Stimulated activated CD4-positive, alpha-beta T cell treated with anti-CD3 and anti-CD28 coated beads, TNF-alpha, amount 100 ng/mL, for 4 hours (primary cell): ENCODE data around the gene A2ML1.
"Not testable (repeated sequence)": the region's sequence is repeated elsewhere in the genome, so short reads cannot be mapped to it uniquely, and the experiment has no call there.

Source experiments
- DNase-seq, 3 experiments: peaks; one replicate each; pipeline ENCODE4 v3.0.0-alpha.2; 2020; ENCODE audit warnings: low read depth in 3 of 3

Gene A2ML1

DNA sequence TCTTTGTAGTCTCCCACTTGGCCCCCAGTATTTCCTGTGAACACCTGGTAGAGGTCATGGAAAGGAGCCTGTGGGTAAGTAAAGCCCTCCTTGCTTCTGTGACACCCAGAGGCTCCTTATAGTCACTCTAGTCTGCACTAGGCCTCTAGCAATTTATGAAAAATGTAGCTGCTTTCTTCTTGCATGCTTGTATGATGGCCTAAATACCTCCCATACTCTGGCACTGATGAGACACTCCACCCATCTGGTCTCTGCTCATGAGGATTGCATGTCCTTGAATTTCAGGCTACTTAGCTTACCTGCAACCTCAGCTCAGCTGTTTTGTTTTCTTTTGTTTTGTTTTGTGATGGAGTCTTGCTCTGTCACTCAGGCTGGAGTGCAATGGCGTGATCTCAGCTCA, 4.6 kb upstream of the A2ML1 start:
- DNase-seq, result no peak

DNA sequence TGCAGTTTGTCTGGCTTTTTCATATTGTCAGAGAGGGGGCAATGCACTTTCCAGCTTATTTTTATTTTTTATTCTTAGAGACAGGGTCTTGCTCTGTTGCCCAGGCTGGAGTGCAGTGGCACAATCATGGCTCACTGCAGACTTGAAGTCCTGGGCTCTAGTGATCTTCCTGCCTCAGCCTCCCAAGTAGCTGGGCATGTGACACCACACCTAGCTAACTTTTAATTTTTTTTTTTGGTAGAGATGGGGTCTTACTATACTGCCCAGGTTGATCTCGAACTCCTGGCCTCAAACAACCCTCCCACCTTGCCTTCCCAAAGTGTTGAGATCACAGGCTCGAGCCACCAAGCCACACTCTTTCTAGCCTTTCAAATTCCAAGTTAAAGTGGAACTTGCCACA, 3.9 kb upstream of the A2ML1 start:
- no peak for DNase-seq

DNA sequence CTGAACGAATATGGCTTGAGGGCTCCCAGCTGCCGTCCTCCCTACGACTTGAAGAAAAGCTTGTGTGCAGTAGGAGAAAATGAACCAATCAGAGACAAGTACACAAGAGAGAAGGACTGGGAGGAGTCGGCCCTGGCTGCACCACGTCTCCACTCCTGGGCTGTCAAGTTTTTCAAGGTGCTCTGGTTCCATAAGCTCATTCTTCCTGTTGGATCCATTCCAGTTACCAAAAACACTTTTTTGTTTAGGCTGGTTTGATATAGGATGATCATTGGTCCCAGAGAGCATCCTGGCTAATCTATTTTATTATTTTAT, 2.8 kb upstream of the A2ML1 start:
- DNase-seq, result no peak

DNA sequence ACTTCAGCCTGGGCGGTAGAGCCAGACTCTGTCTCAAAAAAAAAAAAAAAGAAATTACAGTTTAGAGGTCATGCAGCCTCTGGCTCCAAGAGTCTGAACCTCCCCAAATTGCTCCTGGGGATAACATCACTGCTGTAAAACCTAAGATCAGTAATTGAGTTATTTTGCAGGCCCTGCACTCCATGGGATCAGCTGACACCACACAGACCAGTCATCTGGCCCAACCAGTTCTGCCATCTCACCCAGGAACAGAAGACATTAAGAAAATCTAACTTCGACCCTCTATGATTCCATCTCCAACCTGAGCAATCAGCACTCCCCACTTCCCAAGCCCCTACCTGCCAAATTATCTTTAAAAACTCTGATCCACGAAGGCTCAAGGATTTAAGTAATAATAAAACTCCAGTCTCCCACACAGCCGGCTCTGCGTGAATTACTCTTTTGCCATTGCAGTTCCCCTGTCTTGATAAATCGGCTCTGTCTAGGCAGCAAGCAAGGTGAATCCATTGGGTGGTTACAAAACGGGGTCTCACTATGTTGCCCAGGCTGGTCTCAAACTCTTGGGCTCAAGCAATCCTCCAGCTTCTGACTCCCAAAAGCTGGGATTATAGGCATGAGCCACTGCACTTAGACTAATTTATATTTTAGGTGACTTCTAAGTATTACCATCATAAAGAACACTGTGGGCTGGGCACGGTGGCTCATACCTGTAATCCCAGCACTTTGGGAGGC, 1.6 kb upstream of the A2ML1 start:
- not testable (repeated sequence) for DNase-seq

DNA sequence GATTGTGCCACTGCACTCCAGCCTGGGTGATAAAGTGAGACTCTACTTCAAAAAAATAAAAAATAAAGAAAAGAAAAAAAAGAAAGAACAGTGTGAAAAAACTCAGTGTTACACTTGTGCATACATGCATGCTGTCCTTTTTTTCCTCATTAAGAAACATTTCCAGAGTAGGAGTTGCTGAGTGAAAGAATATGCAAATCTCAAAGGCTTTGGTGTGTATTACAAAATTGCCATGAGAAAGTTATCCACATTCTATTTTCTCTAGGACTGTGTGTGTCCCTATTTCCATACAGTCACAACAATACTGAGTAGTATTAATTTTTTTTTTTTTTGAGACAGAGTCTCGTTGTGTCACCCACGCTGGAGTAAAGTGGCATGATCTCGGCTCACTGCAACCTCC, 830 bp upstream of the A2ML1 start:
- DNase-seq, result no peak

DNA sequence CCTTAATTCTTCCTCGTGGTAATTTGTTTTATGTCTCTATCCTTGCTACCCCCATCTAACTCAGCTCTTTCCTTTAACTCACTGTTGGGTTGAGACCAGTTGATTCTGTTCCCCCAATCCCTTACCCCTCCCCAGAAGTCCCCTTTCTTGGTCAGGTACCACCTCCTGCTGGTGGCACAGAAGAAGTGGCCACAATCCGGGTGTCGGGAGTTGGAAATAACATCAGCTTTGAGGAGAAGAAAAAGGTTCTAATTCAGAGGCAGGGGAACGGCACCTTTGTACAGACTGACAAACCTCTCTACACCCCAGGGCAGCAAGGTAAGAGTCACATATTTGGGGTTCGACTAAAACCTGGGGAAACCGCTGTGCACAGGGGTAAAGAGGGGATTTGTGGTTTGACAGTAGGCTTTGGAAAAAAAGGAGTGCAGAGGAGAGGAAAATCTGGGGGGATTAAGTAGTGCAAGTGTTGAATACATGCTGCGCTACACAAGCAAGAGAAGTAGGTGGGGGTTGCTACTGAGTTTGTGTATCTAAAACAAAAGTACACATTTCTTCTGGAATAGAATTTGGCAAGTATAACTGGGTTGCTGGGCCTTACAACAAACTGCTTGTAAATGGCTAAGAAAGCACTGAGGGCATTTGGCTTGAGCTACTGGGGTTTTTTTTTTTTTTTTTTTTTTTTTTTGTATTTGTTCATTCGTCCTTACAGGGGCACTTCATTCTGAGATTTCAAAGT, 1.3 kb downstream of the A2ML1 start:
- no peak for DNase-seq

DNA sequence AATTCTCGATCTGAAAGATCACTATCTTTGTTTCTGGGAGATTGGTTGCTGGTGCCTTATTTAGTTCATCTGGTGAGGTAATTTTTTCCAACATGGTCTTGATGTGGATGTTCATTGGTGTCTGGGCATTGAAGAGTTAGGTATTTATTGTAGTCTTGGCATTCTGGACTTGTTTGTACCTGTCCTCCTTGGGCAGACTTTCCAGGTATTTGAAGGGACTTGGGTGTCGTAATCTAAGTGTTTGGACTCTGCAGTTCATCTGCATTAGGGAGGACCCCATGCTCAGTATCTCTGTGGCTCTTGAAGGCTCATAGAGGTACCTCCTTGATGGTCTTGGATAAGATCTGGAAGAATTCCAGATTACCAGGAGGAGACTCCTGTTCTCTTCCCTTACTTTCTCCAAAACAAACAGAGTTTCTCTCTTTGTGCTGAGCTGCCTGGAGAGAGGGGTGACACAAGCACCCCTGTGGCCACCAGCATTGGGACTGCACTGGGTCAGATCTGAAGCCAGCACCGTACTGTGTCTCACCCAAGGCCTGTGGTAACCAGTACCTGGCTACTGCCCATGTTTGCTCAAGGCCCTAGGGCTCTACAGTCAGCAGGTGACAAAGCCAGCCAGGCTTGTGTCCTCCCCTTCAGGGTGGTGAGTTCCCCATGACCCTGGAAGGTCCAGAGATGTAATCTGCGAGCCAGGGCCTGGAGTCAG, 5.3 kb downstream of the A2ML1 start:
- no peak for DNase-seq

DNA sequence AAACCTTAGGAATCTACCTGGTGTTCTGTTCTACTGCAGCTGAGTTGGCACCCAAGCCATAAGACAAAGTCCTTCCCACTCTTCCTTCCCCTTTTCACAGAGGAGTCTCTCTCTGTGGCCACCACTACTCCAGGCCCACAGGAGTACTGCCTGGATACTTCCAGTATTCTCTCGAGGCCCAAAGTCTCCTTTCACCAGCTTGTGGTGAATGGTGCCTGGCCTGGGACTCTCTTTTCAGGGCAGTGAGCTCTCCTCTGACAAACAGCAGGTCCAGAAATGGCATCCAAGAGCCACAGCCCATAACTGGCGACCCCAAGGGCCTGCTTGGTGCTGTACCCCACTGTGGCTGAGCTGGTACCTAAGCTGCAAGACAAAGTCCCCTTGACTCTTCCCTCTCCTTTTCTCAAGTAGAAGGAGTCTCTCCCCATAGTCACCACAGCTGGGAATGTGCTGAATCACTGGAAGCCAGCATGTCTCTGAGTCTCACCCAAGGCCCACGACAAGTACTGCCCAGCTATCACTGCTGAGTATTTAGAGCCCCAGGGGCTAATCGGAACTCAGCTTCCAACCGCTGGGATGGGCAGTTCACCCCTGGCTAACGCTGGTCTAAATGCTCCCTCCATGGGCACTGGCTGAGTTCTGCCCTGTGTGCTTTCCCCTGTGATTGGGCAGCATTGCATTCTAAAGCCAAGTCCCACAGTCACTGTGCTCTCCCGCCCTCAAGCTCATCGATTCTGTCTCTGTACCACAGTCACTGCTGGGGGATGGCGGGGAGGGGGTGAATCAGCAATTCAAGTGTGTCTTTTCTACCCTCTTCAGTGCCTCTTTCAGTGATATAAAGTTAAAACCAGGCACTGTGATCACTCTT, 6.1 kb downstream of the A2ML1 start:
- DNase-seq, result no peak

DNA sequence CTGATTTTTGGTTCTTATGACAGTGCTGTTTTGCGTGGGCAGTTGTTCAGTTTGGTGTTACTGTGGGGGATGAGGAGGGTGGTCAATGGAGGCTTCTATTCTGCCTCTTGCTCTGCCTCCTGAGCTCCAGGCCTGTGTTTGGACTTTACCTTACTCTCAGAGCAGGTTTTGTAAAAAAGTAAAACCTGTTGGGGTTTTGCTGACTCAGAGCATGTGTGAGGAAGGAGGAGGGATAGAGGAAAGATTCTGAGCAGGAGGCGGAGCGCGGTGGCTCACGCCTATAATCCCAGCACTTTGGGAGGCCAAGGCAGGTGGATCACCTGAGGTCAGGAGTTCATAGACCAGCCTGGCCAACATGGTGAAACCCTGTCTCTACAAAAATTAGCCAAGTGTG, 6.7 kb downstream of the A2ML1 start:
- no peak for DNase-seq

DNA sequence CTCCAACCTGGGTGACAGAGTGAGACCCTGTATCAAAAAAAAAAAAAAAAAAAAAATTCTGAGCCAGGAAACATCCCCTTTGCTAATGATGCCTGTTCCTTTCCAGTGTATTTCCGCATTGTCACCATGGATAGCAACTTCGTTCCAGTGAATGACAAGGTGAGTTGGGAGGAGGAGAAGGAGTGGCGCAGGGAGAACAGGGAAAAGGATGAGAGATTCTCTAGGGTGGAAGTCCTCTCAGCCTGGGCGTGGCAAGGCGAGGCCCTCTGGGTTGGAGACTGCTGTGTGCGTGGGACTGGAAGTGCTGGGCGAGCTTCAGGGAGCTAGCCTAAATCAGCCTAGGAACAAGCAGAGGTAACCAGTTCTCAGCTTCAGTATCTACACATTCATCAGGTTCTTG, 7.2 kb downstream of the A2ML1 start:
- no peak for DNase-seq

DNA sequence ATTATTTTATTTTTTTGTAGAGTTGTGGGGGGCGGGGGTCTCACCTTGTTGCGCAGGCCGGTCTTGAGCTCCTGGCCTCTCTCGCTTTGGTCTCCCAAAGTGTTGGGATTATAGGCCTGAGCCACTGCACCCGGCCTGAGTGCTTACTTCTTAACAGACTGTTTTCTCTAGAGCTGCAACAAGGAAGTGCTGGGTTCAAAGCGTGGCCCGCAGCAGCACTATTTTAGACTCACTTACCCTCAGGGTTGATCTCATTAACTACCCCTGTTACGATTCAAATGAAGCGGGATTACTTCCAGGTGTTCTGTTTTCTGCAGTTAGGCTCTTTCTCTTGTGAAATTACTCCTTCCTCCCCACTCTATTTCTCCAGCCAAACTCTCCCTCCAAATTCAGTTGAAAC, 8.7 kb downstream of the A2ML1 start:
- DNase-seq, result no peak

DNA sequence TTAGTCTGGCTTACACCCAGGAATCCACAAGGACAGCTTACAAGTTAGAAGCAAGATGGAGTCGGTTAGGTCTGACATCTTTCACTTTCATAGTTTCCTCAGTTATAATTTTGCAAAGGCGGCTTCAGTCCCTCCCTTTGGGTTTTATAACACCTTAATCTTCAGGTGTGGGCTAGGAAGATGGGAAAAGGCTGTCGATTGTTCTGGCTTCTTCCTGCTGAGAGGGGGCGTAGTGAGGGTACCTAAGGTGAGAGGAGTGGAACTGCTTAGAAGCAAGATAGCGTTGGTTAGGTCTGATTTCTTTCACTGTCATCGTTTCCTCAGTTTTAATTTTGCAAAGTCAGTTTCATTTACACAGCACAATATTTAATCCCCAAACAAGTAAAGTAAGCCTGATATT, 10.1 kb downstream of the A2ML1 start:
- no peak for DNase-seq

DNA sequence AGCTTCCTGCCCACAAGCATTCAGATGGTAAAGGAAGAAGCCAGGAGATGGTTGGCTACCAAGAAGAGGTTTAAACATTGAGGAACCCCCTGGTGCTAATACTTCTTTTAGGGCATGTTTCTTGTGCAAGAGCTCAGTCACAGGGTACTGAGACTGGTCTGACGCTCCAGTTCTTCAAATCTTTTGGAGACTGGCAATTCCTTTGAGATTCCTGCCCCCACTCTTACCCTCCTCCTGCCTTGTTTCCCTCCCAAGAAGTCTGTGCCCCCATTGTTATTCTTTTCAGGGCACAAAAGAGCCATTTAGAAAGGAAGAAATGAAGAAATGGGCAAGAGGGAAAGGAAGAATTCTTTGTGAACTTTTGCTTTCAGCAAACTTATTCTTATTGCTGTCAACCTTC, 11.8 kb downstream of the A2ML1 start:
- DNase-seq, result no peak

DNA sequence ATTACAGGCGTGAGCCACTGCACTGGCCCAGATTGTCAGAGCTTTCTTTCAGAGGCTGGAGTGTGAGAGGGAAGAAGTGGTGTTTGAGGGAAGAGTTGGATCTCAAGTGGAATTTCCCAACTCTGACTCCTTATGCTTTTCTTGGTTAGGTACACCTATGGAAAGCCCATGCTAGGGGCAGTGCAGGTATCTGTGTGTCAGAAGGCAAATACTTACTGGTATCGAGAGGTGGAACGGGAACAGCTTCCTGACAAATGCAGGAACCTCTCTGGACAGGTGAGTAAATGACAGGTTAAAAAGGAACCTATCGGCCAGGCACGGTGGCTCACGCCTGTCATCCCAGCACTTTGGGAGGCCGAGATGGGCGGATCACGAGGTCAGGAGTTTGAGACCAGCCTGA, 14.9 kb downstream of the A2ML1 start:
- DNase-seq, result no peak

DNA sequence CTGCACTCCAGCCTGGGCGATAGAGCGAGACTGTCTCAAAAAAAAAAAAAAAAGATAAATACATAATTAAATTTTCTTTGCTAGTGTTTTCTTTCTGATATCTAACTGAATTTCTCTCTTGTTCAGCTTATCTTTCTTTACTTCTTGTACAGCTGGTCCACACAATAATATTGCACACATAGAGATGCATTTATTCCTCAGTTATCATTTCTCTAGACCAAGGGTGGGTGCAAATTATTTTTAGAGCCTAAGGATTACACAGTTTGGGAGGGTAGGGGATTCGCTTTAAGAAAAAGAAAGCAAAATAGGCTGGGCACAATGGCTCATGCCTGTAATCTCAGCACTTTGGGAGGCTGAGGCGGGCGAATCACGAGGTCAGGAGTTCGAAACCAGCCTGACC, 17.9 kb downstream of the A2ML1 start:
- no peak for DNase-seq

DNA sequence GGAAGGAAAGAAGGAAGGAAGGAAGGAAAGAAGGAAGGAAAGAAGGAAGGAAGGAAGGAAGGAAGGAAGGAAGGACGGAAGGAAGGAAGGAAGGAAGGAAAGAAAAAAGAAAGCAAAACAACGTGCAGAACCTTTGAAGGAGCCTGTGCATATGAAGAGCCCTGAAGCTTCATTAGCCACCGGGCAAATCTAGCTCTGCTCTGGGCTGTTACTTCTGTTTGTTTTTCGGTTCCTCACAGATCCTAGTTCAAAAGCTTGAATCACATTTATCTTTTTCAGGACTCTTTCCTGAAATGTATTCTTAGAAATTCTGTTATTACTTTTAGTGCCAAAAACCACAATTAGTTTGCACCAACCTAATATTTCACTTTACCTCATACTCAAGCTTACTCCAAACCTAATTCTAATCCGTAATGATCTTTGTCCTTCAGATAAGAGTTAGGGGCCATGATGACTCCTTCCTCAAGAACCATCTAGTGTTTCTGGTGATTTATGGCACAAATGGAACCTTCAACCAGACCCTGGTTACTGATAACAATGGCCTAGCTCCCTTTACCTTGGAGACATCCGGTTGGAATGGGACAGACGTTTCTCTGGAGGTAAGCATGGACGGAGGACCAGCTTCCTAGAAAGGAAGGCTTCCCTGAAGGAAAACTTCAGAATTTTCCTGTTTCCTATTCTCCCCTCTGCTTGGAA, 18.7 kb downstream of the A2ML1 start:
- no peak for DNase-seq

DNA sequence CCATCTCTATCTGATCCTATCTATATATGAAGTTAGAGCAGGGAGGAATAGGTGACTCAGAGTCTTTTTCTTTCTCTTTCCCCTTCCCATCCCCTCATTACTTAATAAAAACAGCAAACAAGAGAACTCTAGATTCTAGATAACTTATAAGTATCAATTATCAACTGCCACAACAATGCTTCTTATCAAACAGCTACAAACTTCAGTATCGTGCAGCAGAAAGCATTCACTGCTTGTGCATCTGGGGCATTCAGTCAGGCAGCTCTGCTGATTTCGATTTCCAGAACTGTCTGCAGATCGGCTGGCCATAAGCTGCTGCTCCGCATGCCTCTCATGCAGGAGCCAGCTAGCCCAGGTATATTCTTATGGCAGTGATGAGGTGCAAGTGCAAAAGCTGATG, 19.4 kb downstream of the A2ML1 start:
- no peak for DNase-seq

DNA sequence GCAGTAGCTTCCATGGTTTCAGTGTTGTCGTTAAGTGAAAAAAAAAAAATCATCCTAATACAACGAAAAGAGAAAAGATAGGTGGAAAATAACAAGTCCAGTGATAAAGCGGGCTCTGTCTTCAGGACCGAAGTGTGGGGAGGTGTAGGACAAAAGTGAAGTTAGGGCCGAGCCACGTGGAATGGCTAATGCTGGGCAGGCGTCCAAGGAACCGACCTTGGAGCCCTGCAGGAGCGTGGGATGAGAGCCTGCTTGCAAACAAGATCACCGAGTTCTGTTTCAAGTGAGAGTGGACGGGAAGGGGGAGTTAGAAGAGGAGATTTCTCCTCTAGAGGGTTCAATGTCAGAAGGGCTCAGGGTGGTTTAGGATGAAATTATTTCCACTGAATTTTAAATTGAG, 22.2 kb downstream of the A2ML1 start:
- no peak for DNase-seq

DNA sequence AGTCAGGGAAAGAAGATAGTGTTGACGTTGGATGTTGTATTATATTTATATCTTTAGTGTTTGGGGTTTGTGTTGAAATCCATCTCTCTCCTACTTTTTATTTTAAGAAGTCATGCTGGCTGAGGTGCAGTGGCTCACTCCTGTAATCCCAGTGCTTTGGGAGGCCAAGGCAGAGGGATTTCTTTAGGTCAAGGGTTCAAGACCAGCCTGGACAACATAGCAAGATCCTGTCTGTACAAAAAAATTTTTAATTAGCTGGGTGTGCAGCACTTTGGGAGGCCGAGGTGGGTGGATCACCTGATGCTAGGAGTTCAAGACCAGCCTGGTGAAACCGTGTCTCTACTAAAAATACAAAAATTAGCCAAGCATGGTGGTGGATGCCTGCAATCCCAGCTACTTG, 23.9 kb downstream of the A2ML1 start:
- no peak for DNase-seq

DNA sequence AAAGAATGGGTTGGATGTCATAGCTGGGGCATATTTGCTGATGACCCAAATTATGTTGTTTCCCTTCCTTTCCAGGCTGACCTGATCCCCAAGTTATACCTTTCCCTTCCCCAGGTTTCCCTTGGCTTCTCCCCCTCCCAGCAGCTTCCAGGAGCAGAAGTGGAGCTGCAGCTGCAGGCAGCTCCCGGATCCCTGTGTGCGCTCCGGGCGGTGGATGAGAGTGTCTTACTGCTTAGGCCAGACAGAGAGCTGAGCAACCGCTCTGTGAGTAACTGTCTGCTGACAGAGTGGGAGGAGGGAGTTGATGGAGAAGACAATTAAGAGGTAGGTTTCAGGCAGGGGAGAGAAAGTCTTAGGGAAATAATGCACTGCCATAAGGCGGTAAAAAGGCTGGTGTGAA, 25.0 kb downstream of the A2ML1 start:
- no peak for DNase-seq

DNA sequence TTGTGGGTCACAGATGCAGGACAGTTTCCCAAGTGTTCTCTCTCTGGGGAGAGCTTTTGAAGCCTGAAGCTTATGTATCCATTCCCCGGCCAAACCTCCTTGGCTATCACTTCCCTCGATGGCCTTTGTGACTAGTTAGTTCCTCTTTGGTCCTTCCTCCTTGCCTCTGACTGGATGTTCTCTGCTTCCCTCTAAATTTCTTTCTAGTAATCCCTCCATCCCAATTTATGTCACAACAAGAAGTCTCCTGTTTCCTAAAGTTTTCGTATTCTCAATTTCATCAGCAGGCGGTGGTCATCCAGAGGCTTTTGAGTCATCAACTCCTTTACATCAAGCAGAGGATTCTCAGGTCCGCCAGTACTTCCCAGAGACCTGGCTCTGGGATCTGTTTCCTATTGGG, 27.5 kb downstream of the A2ML1 start:
- DNase-seq, result no peak

DNA sequence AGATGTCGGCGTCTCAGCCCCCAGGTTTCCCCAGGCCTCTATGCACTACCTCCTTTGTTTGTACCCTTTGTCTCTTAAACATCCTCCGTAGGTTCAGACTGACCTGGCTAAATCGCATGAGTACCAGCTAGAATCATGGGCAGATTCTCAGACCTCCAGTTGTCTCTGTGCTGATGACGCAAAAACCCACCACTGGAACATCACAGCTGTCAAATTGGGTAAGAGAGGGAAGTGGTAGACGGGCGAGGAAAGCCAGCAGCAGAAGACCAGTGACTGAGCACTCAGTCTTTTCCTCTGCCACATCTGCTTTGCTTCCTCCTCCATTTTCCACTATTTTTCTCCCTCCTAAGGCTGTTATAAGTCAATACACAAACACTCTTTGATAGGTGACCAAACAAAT, 29.7 kb downstream of the A2ML1 start:
- no peak for DNase-seq
